ENCODE measurements around the gene ATG5. TPM values are rescaled to one million over a fixed set of nuclear protein-coding genes. Genes with fewer than 3 reads are reported as not detected.
A peak's percentile ranks its signal among the peaks of the same experiment; 100 is the strongest.

Gene ATG5
- total RNA-seq, 2 donors from 2014 or later = 28.4 to 30.1 TPM

DNA sequence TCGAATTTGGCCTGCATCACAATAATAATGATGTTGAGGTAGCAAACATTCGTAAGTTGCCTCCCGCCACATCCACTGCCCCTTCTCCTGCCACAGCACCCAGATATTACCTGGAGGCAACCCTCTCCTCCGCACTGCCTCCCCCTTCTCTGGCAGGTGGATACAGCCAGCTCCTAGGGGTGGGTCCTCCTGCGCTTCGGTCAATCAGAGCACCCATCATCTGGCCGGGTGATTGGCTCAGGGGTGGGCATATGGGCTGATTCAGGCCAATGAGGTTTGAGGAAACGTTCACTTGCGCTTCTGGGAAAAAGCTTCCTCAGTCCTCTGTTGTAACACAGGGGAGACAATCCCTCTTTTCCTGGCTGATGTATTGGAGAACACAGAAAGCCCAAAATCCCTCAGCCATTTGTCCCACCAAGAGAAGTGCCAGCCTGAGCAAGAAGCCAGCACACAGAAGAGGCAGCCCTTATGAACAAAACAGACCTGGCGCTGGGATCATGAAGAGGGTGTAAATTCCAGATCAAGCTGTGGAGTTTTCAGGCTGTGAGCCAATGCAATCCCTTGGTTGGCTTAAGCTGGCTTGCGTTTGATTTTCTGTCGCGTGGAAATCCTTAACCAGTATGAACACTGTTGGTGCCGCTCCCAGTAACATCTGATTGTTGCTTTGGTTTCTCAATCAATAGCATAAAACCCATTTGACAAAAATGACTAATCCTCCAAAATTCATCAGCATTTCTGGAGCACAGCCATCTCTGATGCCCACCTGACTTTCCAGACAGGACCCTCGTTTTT lies 157.3 kb downstream of the ATG5 start:
- TF ChIP-seq, protein P1, sequence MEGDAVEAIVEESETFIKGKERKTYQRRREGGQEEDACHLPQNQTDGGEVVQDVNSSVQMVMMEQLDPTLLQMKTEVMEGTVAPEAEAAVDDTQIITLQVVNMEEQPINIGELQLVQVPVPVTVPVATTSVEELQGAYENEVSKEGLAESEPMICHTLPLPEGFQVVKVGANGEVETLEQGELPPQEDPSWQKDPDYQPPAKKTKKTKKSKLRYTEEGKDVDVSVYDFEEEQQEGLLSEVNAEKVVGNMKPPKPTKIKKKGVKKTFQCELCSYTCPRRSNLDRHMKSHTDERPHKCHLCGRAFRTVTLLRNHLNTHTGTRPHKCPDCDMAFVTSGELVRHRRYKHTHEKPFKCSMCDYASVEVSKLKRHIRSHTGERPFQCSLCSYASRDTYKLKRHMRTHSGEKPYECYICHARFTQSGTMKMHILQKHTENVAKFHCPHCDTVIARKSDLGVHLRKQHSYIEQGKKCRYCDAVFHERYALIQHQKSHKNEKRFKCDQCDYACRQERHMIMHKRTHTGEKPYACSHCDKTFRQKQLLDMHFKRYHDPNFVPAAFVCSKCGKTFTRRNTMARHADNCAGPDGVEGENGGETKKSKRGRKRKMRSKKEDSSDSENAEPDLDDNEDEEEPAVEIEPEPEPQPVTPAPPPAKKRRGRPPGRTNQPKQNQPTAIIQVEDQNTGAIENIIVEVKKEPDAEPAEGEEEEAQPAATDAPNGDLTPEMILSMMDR (IDR thresholded peaks at IDR 0.05) = no peak
- H3K9me3 ChIP-seq = no peaks in the 10 kb centered on the region
- H3K27ac ChIP-seq = no peak overlapping the region
- no peaks in the 10 kb centered on the region for H3K27me3 ChIP-seq (replicated peaks; ENCODE audit: insufficient read depth)
- no peak overlapping the region for H3K4me3 ChIP-seq
- no peak for ATAC-seq (ENCODE audit: insufficient number of reproducible peaks, low FRiP score, low read depth)
- no peaks in the 10 kb centered on the region for H3K4me1 ChIP-seq (ENCODE audit: control insufficient read depth in 1 of 2, low read depth in 2 of 2)
- DNase-seq (ENCODE audit: low spot score) = no peak
- H3K36me3 ChIP-seq = no peaks in the 10 kb centered on the region

DNA sequence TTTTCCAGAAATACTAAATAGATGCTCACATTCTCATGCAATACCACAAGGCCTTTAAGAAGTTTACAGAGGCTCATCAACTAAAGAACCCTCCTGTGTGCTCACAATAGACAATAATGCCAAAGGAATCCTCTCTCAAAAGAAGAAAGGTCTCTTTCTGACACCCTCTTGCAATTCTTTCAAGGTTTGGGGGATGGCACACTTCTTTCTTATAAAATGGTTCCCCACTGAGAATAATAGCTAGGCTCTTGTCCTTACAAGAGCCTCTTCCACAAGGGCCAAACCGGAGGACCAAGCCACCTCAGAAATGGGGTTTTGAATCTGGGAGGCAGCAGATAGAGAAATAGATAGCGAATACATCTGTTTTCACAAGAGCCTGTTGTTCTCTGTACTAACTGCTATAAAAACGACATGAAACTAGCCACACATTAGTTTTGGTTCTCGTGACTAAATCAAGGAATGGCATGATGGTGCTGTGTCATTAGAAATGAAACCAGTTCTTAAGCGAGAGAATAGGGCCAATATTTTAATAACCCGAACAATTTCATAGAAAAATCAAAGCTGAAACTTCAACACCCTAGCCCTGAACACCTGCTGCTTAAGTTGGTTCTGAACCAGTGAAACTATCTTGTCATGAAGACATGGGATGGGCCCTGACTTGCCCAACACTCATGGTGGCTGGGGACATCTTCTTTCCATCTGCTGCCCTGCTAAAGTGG lies 158.3 kb downstream of the ATG5 start:
- Histone ChIP-seq H3K4me3 (no peak overlapping the region), H3K9me3 (no peaks in the 10 kb centered on the region), H3K27me3 (replicated peaks; ENCODE audit: insufficient read depth) (no peaks in the 10 kb centered on the region), H3K4me1 (ENCODE audit: control insufficient read depth in 1 of 2, low read depth in 2 of 2) (peaks cover 0 to 4% of the 10 kb centered on the region in 2 donors), H3K36me3 (no peaks in the 10 kb centered on the region), H3K27ac (no peak overlapping the region)
- DNase-seq (ENCODE audit: low spot score) (no peak), ATAC-seq (ENCODE audit: insufficient number of reproducible peaks, low FRiP score, low read depth) (no peak)
- TF ChIP-seq, protein P1 (IDR thresholded peaks at IDR 0.05) = no peak

DNA sequence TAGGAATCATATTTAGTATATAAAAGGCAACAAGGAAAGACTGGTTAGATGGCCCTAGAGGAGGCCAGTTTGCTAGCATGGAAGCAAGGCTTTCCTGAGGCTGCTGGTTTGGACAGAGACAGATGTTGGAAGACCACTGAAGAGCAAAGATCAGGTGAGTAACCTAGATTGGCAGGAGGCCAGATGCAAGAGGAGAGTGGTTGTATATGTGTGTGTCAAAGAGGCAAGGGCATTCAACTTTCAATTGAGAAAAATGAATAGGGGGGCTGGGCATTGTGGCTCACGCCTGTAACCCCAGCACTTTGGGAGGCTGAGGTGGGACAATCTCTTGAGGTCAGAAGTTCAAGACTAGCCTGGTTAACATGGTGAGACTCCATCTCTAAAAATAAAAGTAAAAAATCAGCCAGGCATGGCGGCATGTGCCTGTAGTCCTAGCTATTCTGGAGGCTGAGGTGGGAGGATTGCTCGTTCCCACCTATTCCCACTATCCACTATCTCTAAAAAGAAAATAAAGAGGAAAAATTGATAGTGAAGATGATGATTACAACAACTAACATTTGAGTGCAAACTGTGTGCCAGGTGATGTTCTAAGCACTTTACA lies 159.6 kb downstream of the ATG5 start:
- Histone ChIP-seq H3K4me3 (no peak overlapping the region), H3K9me3 (no peaks in the 10 kb centered on the region), H3K27me3 (replicated peaks; ENCODE audit: insufficient read depth) (no peaks in the 10 kb centered on the region), H3K4me1 (ENCODE audit: control insufficient read depth in 1 of 2, low read depth in 2 of 2) (peaks cover 0 to 4% of the 10 kb centered on the region in 2 donors), H3K27ac (no peak overlapping the region), H3K36me3 (no peaks in the 10 kb centered on the region)
- DNase-seq (ENCODE audit: low spot score) (no peak), ATAC-seq (ENCODE audit: insufficient number of reproducible peaks, low FRiP score, low read depth) (no peak)
- TF ChIP-seq, protein P1 (IDR thresholded peaks at IDR 0.05) = no peak

DNA sequence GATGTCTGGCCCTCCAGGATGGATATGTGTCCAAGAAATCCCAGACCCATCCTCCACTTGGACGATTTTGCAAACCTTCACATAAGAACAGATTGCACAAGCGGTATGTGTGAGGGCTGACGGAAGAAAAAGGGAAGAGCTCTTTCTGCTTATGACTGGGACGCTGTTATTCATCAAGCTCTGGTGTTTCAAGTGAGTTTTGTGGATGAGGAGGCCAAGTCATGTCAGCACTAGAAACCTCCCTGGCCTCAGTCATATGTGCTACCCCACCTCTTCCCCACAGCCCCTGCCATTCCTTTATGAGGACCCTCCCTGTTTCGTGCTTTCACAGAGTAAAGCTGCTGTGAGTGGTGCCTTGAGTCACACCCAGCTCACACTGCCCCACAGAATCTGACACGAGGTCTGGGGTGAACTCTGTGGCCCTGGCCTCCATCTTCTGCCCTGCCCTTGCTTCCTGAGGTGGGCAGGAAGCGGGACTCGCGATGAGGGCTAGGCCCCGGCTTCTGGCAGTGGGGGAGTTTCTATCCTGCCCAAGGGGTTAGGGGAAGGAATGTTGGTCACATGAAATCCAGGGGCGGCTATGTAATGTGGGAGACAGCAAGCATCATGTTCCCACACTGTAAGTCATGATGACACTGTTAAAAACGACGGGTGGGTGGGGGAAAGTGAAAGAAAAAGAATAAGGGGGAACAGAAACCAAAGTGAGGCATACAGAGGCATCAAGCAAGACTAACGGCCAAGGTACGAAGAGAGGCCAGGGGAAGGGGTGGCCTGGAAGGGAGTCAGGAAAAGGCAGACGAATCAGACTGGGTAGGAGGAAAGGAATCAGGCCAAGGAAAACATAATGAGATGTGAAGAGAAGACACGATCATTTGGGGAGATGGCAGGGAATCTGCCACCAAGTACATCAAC lies 161.3 kb downstream of the ATG5 start:
- Histone ChIP-seq H3K36me3 (no peaks in the 10 kb centered on the region), H3K4me3 (peak overlapping the region; percentile 37), H3K4me1 (ENCODE audit: control insufficient read depth in 1 of 2, low read depth in 2 of 2) (peaks cover 0 to 4% of the 10 kb centered on the region in 2 donors), H3K27me3 (replicated peaks; ENCODE audit: insufficient read depth) (no peaks in the 10 kb centered on the region), H3K9me3 (no peaks in the 10 kb centered on the region), H3K27ac (peak overlapping the region; percentile 20 to 50)
- TF ChIP-seq, protein P1 (IDR thresholded peaks at IDR 0.05) = no peak
- peak; percentile 21 for ATAC-seq (ENCODE audit: insufficient number of reproducible peaks, low FRiP score, low read depth)
- peak; percentile 4 for DNase-seq (ENCODE audit: low spot score)
